ENCODE results near the gene SLC39A1. TPM values are rescaled to one million over a fixed set of nuclear protein-coding genes. Genes with fewer than 3 reads are reported as not detected.

The SLC39A1 gene
- total RNA-seq, 1 donor from 2014 or later, result 107 TPM

DNA sequence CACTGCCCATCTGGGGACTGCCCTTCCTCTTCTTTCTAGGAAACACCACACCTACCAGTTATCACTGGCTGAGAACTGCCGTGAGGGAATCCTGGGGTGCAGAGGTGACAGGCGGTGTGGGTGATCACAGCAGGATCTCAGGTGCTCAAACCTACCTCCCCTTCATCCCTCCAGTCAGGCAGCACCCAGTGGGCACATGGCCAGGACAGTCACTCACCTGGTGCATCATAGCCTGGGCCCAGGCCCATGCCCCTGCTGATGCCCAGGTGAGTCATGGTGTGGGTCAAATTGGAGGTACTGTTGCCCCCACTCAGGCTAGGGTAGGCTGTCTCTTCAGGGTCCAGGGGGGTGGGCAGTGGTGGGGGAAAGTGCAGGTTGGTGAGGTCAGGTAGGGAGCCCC lies 11.5 kb downstream of the SLC39A1 start:
- TF ChIP-seq, protein P1, sequence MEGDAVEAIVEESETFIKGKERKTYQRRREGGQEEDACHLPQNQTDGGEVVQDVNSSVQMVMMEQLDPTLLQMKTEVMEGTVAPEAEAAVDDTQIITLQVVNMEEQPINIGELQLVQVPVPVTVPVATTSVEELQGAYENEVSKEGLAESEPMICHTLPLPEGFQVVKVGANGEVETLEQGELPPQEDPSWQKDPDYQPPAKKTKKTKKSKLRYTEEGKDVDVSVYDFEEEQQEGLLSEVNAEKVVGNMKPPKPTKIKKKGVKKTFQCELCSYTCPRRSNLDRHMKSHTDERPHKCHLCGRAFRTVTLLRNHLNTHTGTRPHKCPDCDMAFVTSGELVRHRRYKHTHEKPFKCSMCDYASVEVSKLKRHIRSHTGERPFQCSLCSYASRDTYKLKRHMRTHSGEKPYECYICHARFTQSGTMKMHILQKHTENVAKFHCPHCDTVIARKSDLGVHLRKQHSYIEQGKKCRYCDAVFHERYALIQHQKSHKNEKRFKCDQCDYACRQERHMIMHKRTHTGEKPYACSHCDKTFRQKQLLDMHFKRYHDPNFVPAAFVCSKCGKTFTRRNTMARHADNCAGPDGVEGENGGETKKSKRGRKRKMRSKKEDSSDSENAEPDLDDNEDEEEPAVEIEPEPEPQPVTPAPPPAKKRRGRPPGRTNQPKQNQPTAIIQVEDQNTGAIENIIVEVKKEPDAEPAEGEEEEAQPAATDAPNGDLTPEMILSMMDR (conservative IDR thresholded peaks at IDR 0.05; ENCODE audit: low read depth, low read length), result no peak
- DNase-seq (ENCODE audit: low read depth), result no peak
- H3K4me3 ChIP-seq (ENCODE audit: low read depth, low read length), result no peak overlapping the region

DNA sequence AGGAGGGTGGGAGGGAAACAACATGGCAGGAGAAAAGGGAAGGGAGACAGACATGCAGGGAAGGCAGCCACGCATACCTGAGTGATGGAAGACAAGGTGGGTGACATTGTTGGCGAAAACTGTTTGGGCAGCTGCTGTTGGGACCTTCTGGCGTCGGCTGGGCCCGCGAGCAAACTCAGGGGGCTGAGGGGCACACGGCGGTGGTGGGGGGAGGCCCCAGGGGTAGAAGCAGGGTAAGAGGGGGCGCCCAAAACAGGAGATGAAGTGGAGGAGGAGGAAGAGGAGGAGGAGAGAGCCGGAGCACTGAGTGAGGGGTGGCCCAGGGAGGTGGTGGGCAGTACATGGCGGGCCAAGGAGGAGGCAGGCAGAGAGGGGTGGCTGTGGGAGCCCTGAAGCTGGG lies 12.2 kb downstream of the SLC39A1 start:
- no peak for DNase-seq (ENCODE audit: low read depth)
- TF ChIP-seq, protein P1 (conservative IDR thresholded peaks at IDR 0.05; ENCODE audit: low read depth, low read length), result no peak
- H3K4me3 ChIP-seq (ENCODE audit: low read depth, low read length), result no peak overlapping the region

DNA sequence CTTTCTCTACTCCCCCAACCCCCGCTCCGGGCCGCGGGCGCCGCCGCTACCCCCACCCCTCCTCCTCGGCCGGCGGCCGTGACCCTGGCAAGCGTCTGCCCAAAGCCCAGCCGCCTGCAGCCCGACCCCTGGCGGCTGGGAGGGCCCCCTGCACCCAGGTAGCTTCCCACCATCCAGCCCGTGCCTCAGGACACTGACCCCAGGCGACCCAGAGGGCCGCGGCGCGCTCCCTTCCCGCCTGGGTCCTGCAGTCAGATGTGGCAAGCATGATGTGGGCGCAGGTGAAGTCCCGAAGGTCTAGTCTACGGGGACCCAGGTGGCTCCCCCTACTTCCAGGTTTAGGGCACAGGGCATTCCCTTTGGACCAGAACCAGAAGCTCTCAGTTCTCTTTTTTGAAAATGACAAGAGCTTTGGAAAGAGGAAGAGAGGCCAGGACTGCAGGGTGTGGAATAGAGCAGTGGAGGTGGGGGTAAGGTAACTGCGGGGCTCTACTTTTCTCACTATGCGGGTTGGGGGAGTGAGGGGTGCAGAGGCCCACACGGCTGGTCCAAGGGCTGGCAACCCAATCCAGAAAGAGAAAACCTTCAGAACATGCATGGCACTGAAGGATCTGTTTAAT lies 16.6 kb downstream of the SLC39A1 start, which contains the start of gene DENND4B:
Gene DENND4B, minus strand, starts transcription at position 97 of the 620 bp plus-strand sequence. CDS start 2,344 bp downstream, outside the sequence.
- TF ChIP-seq, protein P1 (conservative IDR thresholded peaks at IDR 0.05; ENCODE audit: low read depth, low read length), result peak; percentile 80
- DNase-seq (ENCODE audit: low read depth), result no peak

DNA sequence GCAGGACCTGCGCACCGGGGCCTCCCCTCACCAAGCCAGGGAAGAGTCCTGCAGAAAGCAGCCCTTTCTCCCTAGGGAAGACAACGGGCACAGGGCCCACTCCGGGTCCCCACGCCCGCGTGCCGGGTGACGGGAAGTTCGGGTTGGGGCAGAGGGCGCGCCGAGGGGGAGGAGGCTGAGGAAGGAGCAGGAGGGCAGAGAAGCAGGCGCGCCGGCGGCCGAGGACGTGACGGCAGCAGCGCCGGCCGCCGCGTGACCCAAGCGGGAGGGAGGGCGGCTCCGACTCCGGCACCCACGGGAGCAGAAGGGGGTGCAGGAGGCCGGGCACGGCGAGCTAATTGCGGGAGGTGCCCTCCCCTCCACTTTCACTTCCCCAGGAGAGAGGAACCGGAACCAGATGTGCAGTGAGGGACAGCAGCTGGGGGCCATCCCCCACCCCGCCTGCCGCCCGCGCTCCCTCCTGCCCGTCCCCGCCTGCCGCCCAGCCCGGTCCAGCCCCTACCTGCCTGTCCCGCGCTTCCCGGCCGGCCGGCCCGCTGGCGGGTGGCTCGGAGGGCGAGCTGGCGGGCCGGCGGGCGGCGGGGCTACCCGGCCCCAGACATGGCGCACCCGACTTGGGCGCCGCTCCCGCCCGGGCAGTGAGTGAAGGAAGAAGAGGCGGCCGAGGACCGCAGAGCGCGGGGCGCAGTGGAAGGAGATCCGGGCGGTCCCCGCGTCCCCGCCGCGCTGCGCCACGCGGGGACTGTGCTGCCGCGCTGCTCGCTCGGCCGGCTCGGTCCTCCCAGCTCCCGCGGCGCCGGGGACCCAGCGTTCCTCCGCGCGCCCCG lies 17.3 kb downstream of the SLC39A1 start:
- TF ChIP-seq, protein P1 (conservative IDR thresholded peaks at IDR 0.05; ENCODE audit: low read depth, low read length), result no peak
- H3K4me3 ChIP-seq (ENCODE audit: low read depth, low read length), result peak overlapping the region; percentile 88
- DNase-seq (ENCODE audit: low read depth), result no peak

More for the DNA sequence above, 16.6 kb downstream of the SLC39A1 start, which contains the start of gene DENND4B:
- H3K4me3 ChIP-seq (ENCODE audit: low read depth, low read length), result peak within 1 kb of the TSS; percentile 88

DNA sequence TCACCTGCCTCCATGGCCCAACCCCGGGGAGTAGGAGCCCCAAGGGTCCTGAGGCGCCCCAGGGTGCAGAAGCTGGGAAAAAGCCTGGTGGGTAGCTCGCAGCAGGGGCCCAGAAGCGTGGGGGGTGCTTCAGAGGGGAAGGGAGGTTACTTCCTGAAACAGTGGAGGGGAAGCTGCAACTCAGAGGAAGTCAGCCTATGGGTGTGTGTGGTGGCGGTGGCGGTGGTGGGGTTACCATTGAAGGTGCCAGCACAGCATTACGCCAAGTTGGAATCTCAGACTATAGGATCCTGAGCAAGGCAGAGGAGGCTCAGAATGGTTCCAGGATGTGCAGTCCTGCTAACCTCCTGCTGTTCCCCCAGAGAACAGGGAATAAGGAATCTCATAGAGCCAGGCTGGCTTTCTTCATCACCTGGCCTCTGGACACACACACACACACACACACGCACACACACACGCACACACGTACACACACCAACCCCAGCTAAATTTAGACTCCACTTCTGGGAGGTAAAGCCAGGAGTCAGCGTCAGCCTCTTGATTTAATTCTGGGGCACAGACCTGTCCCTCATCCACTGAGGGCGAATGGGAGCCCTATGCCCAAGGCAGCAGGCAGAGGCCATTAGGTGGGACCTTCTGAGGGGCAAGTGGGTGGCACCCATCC lies 18.1 kb downstream of the SLC39A1 start:
- H3K4me3 ChIP-seq (ENCODE audit: low read depth, low read length), result peak overlapping the region; percentile 88
- TF ChIP-seq, protein P1 (conservative IDR thresholded peaks at IDR 0.05; ENCODE audit: low read depth, low read length), result no peak
- no peak for DNase-seq (ENCODE audit: low read depth)

DNA sequence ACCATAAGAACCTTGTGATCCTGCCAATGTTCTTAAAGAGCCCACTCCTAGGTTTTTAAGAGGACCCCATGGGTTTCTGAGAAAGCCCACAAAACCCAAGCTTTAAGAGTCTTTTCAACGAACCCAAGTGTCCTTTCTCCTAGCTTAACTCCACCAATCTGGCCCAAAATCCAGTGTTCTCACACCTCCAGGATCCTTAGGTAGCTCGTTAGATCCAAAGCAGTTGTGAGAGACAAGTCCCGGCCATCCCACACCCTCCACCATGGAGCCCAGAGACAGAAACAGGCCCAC lies 18.6 kb downstream of the SLC39A1 start:
- DNase-seq (ENCODE audit: low read depth), result no peak
- peak overlapping the region; percentile 88 for H3K4me3 ChIP-seq (ENCODE audit: low read depth, low read length)
- TF ChIP-seq, protein P1 (conservative IDR thresholded peaks at IDR 0.05; ENCODE audit: low read depth, low read length), result no peak

Measured in epithelial cell of proximal tubule (primary cell).